Muscle of back (tissue), 13 donors: ENCODE measurements around the gene ZNF607. TPM values are rescaled to one million over a fixed set of nuclear protein-coding genes. Genes with fewer than 3 reads are reported as not detected.
A peak's percentile ranks its signal among the peaks of the same experiment; 100 is the strongest.
"Not testable (repeated sequence)": the region's sequence is repeated elsewhere in the genome, so short reads cannot be mapped to it uniquely, and the experiment has no call there.

Experiments
- DNase-seq, 3 donors: peaks; one replicate each; pipeline versions ENCODE4 v3.0.0 to v3.0.0-alpha.2; 2013
- long read RNA-seq, 9 donors: transcript quantifications; one replicate each; lab custom pipeline, GENCODE V29; 2026
- polyA plus RNA-seq, 10 donors: library from polyadenylated mRNA; unstranded; fragments of 120-200 nt; gene quantifications; one replicate each; pipeline ENCODE4 v1.2.1, GENCODE V29; 2013; ENCODE audit not compliant: insufficient read length in 10 of 10

ZNF607 gene
- polyA plus RNA-seq: 1 to 10 TPM; 4.2 to 6.7 (median 5.4) TPM
- long read RNA-seq, donor 1: 0 reads
- long read RNA-seq, donor 2: 0 reads
- long read RNA-seq, donor 3: 0 reads
- long read RNA-seq, donor 4: 0 reads
- long read RNA-seq, donor 5: 0 reads
- long read RNA-seq, donor 6: 0 reads
- long read RNA-seq, donor 7: 0 reads
- long read RNA-seq, donor 8: 0 reads
- long read RNA-seq, donor 9: 0 reads

- DNase-seq: peak; percentile 88 to 96 (median 94)
Observed at GRCh38 chr19:37719111-37719926, at the start of gene ZNF607. Gene ZNF607, minus strand, starts transcription at chr19:37719761. Its CDS starts 8,143 bp downstream, at chr19:37711618.

DNA sequence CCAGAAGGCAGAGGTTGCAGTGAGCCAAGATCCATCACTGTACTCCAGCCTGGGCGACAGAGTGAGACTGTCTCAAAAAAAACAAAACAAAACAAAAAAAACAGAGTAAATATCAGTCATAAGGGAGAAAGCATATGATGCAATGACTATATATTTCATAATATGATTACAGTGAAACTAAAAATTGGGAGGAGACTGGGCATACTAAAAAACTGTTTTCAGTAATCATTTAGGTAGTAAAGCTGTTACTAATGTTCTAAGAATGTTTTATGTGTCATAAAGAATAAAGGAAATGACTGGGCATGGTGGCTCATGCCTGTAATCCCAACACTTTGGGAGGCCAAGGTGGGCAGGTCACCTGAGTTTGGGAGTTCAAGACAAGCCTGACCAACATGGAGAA, 43.9 kb upstream of the ZNF607 start:
- no peak for DNase-seq

DNA sequence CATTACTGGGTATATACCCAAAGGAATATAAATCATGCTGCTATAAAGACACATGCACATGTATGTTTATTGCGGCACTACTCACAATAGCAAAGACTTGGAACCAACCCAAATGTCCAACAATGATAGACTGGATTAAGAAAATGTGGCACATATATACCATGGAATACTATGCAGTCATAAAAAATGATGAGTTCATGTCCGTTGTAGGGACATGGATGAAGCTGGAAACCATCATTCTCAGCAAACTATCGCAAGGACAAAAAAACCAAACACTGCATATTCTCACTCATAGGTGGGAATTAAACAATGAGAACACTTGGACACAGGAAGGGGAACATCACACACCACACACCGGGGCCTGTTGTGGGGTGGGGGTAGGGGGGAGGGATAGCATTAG, 38.1 kb upstream of the ZNF607 start:
- DNase-seq: not testable (repeated sequence)

- DNase-seq: no peak
Observed at GRCh38 chr19:37738371-37738770, 18.8 kb upstream of the ZNF607 start.

GRCh38 chr19:37725181-37725580, 5.6 kb upstream of the ZNF607 start:
- no peak for DNase-seq

- no peak for DNase-seq
Observed at GRCh38 chr19:37719927-37720265, 335 bp upstream of the ZNF607 start.

- peak in 1 of 3 donors; percentile 3 for DNase-seq
Observed at GRCh38 chr19:37718304-37718703, 1.3 kb downstream of the ZNF607 start.

- DNase-seq: no peak
Observed at GRCh38 chr19:37716140-37716539, 3.4 kb downstream of the ZNF607 start.

DNA sequence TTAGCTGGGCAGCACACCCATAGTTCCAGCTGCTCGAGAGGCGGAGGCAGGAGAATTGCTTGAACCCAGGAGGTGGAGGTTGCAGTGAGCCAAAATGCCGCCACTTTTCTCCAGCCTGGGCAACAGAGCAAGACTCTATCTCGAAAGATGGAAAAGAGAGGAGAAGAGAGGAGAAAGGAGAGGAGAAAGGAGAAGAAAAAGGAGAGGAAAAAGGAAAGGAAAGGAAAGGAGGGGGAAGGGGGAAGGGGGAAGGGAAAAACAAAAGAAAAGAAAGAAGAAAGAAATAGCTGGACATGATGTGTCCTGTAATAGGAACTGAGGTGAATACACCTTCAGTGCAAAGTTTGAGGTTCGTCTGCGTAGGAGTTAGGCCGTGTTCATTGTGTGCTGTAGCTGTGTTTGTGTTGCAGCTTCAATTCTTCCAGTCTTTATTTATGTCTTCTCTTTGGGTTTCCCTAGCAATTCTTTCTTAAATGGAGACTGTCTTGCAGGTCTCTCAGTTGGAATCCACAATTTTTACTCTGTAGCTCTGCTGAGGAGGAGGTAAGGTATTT, 13.4 kb downstream of the ZNF607 start:
- DNase-seq: no peak

- no peak for DNase-seq
Observed at GRCh38 chr19:37699057-37699456, 20.5 kb downstream of the ZNF607 start.

DNA sequence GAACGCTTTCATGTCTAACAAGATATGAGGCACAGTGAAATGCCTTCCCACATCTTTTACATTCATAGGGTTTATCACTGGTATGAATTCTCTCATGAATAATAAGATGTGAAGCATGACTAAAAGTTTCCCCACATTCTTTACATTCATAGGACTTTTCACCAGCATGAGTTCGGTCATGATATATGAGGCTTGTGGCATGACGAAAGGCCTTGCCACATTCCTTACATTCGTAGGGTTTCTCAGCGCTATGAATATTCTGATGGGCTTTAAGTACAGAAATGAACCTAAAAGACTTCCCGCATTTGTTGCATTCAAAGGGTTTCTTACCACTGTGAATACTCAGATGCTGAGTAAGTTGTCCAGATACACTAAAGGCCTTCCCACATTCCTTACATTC, 21.3 kb downstream of the ZNF607 start:
- peak in 2 of 3 donors; percentile 11 to 28 for DNase-seq

GRCh38 chr19:37695144-37695899, 24.2 kb downstream of the ZNF607 start:
- DNase-seq: no peak

- peak in 1 of 3 donors; percentile 2 for DNase-seq
Observed at GRCh38 chr19:37692956-37693620, 26.5 kb downstream of the ZNF607 start.

GRCh38 chr19:37691881-37692504, 27.6 kb downstream of the ZNF607 start:
- peak; percentile 77 to 96 (median 91) for DNase-seq

- DNase-seq: no peak
Observed at GRCh38 chr19:37683520-37683919, 36.0 kb downstream of the ZNF607 start.

DNA sequence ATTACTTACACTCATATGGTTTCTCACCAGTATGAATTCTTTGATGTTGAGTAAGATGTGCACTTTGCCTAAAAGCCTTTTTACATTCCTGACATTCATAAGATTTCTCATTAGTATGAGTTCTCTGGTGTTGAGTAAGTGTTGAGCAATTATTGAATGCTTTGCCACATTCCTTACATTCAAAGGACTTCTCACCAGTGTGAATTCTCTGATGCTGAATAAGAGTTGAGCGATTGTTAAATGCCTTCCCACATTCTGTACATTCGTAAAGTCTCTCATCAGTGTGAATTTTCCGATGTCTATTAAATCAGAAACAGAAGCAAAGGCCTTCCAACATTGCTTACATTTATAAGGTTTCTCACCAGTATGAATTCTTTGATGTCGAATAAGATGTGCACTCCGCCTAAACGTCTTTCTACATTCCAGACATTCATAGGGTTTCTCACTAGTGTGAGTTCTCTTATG, 50.1 kb downstream of the ZNF607 start:
- no peak for DNase-seq

DNA sequence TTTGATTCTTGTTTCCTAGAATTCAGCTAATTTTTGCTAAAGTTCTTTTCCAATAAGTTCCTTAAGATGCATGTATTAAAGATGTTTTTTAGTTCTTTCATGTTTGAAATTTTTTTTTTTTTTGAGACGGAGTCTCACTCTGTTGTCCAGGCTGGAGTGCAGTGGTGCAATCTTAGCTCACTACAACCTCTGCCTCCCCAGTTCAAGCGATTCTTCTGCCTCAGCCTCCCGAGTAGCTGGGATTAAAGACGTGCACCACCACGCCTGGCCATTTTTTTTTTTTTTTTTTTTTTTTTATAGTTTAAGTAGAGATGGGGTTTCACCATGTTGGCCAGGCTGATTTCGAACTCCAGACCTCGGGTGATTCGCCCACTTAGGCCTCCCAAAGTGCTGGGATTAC, 62.4 kb downstream of the ZNF607 start:
- DNase-seq: not testable (repeated sequence)

DNA sequence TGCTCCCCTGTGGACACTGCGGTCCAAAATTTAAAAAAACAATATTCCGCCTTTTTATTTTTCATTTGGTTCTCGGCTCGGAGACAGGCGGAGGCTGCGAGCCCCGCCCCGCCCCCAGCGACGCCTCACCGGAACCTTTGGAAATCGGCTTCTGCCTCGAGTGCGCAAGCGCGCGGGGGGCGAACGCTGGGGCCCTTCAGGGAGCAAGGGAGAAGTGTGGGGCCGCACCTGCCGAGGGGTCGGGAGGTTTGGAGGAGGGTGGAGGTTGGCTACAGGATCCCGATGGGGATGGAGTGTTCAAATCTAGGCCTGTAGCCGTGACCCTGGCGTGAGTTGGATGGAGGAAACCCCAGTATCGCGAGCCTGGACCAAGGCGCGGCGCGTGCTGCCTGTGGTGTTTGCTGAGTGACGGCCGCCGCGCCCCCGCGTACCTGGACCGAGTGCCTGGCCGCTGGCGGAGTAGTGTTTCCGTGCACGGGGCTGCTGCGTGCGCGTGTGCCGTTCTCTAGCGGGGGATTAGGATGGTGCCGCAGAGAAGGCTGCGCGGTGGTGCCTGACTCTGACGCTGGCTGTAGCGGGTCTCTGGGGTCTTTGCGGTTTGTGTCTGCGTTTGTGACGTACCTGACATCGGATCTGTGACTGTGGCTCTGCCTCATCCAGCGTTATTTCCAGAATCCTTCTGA, 63.7 kb downstream of the ZNF607 start:
- peak; percentile 82 to 96 (median 86) for DNase-seq

DNA sequence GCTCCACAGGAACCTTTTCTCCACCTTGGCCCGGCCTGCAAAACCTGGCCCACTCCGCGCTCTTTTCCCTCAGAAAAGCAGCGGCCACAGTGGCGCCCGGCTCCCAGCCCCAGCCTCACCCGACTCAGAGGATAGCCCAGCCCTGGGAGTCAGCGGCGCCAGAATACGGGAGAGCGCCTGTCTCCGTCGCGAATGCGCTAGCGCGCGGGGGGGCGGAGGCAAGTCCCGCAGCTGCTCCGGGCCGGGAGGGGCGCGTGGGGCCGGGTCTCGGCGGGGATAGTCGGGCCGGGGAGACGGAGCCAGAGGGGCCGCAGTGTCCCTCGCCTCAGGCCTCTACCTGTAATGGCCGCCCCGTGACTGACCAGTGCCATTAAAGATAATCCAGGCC, 64.3 kb downstream of the ZNF607 start, which contains the start of gene ZFP30:
ZFP30 (minus strand) TSS at position 165 of the 388 bp plus-strand sequence. CDS start 7,643 bp downstream, outside the sequence.
- peak; percentile 82 to 96 (median 88) for DNase-seq

DNA sequence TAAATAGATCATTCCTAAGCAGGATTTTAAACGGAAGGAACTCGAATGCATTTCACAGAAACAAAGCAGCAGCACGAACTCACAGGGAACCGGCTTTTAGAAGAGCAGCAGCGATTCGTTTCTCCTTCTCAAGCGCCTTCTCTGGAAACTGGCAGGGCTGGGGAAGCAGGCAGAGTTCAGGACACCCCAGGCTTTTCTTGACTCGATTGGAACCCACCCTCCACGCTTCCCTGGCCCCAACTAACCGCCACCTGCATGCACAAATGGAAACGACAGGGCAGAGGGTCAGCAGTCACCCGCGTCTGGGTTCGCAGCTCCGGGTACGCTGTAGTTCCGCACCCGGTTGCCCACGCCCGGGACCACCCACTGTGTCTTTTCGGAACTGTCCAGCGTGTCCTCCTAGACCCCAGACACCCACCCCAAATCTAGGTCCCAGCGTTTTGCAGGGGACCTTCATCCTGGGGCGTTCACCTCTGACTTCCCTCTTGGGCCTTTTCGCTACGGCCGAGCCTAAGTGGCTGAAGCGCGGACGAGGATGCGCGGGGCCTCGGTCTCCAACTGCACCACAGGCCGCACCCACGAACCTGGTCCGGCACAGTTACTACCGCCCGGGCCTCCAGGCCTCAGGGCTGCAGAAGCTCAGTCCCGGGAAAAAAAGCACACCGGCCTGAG, 64.8 kb downstream of the ZNF607 start:
- peak in 2 of 3 donors; percentile 29 to 53 for DNase-seq
